ENCODE data around the gene KCNIP2.

Gene KCNIP2

GRCh38 chr10:101780187-101780817 is 63.3 kb downstream of the KCNIP2 start:
- H3K4me3 ChIP-seq (replicated peaks; ENCODE audit: low read depth, low read length), result peak overlapping the region; percentile 36
- no peak for DNase-seq (ENCODE audit: low read depth)
- TF ChIP-seq CTCF (IDR thresholded peaks at IDR 0.05; ENCODE audit: low read length, missing control alignments), result no peak

GRCh38 chr10:101779544-101780186 is 63.9 kb downstream of the KCNIP2 start:
- peak; percentile 70 for DNase-seq (ENCODE audit: low read depth)
- peak overlapping the region; percentile 36 for H3K4me3 ChIP-seq (replicated peaks; ENCODE audit: low read depth, low read length)
- peak; percentile 68 for TF ChIP-seq CTCF (IDR thresholded peaks at IDR 0.05; ENCODE audit: low read length, missing control alignments)

- DNase-seq (ENCODE audit: low read depth), result peak; percentile 48
- peak overlapping the region; percentile 22 for H3K4me3 ChIP-seq (replicated peaks; ENCODE audit: low read depth, low read length)
- no peak for TF ChIP-seq CTCF (IDR thresholded peaks at IDR 0.05; ENCODE audit: low read length, missing control alignments)
Measured at GRCh38 chr10:101778781-101779543, 64.6 kb downstream of the KCNIP2 start.

- TF ChIP-seq CTCF (IDR thresholded peaks at IDR 0.05; ENCODE audit: low read length, missing control alignments), result no peak
- no peak for DNase-seq (ENCODE audit: low read depth)
- no peak overlapping the region for H3K4me3 ChIP-seq (replicated peaks; ENCODE audit: low read depth, low read length)
Measured at GRCh38 chr10:101778151-101778780, 65.3 kb downstream of the KCNIP2 start.

DNA sequence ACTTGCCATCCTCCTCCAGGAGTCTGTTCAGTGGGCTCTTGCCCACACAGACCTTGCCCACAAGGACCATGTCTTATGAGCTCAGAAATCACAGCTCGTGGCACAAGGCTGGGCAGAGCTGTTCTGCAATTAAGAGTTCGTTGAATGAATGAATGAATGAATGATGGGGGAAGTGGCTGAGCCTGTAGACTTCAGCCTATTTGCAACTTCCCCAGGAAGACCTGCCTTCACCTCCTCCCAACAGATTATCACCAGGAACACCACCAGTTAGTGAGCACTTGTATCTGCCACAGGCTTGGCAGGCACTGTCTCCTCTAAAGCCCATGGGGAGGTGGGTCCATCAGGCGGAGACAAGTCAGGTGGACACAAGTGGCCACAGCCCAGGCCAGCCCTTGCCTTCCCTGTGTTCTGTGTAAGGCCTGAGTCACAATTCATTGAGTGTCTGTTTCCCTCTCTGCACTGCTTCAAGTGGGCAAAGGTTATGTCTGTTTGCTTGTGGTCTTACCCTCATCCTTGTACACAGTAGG is 65.9 kb downstream of the KCNIP2 start:
- no peak for TF ChIP-seq CTCF (IDR thresholded peaks at IDR 0.05; ENCODE audit: low read length, missing control alignments)
- H3K4me3 ChIP-seq (replicated peaks; ENCODE audit: low read depth, low read length), result no peak overlapping the region
- DNase-seq (ENCODE audit: low read depth), result no peak

GRCh38 chr10:101776161-101776817 is 67.3 kb downstream of the KCNIP2 start:
- no peak for DNase-seq (ENCODE audit: low read depth)
- no peak for TF ChIP-seq CTCF (IDR thresholded peaks at IDR 0.05; ENCODE audit: low read length, missing control alignments)
- no peak overlapping the region for H3K4me3 ChIP-seq (replicated peaks; ENCODE audit: low read depth, low read length)

Data from fibroblast of pulmonary artery (primary cell).